Measurements from ENCODE around the gene ST6GALNAC6.

DNA sequence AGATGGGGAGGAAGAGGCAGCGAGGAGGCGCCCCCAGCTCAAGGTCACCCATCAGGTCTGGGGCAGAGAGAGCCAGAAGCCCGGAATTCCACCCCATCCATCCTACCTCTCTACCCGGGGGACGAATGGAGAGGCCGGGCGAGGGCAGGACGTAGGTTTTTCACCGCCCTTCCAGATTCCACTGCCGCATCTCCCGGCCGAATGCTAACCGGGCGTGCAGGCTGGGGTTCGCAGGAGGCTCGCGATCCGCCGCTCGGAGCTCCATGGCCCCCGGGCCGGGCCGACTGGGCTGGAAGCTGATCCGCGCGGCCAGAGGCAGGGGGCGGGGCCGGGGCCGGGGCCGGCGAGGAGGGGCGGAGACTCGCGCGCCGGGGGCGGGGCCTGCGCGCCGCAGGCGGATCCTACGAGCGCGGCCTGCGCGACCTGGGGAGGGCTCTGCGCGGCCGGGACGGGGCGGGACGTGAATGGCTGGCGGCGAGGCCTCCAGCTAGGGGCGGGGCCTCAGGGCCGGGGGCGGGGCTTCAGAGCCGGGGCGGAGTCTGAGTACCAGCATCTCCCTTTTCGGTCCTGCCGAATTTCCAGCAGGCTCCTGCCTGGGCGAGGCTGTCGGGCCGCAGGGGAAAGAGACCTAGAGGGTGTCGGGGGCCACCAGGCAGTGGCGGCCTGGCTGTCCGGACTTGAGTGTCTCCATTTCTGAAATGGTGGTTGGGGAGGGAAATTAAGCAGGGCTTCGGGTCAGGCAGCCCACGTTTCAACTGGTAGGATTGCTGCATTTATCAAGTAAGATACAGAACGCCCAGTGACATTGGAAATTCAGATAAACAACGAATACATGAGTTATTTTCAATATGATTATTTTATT, 17.5 kb upstream of the ST6GALNAC6 start, which contains the start of gene ST6GALNAC4:
- TF ChIP-seq SP1 (IDR thresholded peaks at IDR 0.05) = peak; percentile 16
- TF ChIP-seq, protein P1, sequence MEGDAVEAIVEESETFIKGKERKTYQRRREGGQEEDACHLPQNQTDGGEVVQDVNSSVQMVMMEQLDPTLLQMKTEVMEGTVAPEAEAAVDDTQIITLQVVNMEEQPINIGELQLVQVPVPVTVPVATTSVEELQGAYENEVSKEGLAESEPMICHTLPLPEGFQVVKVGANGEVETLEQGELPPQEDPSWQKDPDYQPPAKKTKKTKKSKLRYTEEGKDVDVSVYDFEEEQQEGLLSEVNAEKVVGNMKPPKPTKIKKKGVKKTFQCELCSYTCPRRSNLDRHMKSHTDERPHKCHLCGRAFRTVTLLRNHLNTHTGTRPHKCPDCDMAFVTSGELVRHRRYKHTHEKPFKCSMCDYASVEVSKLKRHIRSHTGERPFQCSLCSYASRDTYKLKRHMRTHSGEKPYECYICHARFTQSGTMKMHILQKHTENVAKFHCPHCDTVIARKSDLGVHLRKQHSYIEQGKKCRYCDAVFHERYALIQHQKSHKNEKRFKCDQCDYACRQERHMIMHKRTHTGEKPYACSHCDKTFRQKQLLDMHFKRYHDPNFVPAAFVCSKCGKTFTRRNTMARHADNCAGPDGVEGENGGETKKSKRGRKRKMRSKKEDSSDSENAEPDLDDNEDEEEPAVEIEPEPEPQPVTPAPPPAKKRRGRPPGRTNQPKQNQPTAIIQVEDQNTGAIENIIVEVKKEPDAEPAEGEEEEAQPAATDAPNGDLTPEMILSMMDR (IDR thresholded peaks at IDR 0.05; ENCODE audit: low read depth, low read length, missing input control) = no peak
- TF ChIP-seq, protein P2, sequence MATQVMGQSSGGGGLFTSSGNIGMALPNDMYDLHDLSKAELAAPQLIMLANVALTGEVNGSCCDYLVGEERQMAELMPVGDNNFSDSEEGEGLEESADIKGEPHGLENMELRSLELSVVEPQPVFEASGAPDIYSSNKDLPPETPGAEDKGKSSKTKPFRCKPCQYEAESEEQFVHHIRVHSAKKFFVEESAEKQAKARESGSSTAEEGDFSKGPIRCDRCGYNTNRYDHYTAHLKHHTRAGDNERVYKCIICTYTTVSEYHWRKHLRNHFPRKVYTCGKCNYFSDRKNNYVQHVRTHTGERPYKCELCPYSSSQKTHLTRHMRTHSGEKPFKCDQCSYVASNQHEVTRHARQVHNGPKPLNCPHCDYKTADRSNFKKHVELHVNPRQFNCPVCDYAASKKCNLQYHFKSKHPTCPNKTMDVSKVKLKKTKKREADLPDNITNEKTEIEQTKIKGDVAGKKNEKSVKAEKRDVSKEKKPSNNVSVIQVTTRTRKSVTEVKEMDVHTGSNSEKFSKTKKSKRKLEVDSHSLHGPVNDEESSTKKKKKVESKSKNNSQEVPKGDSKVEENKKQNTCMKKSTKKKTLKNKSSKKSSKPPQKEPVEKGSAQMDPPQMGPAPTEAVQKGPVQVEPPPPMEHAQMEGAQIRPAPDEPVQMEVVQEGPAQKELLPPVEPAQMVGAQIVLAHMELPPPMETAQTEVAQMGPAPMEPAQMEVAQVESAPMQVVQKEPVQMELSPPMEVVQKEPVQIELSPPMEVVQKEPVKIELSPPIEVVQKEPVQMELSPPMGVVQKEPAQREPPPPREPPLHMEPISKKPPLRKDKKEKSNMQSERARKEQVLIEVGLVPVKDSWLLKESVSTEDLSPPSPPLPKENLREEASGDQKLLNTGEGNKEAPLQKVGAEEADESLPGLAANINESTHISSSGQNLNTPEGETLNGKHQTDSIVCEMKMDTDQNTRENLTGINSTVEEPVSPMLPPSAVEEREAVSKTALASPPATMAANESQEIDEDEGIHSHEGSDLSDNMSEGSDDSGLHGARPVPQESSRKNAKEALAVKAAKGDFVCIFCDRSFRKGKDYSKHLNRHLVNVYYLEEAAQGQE (IDR thresholded peaks at IDR 0.05) = no peak
